ENCODE measurements around the gene WDR5B. TPM values are rescaled to one million over a fixed set of nuclear protein-coding genes. Genes with fewer than 3 reads are reported as not detected.

The WDR5B gene
- total and polyA plus RNA-seq, 2 donors from 2014 or later, result 3.8 to 8.8 TPM

- Histone ChIP-seq H3K27ac (ENCODE audit: low read depth in 2 of 2, low read length in 2 of 2) (no peak overlapping the region), H3K4me3 (ENCODE audit: low read length in 3 of 3) (no peak overlapping the region), H3K9ac (ENCODE audit: low read length in 3 of 3) (no peak overlapping the region), H3K9me3 (ENCODE audit: control insufficient read depth in 2 of 3, insufficient read depth in 1 of 3, low read length in 3 of 3) (no peaks in the 10 kb centered on the region), H3K36me3 (ENCODE audit: control insufficient read depth in 2 of 3, insufficient read depth in 3 of 3, low read length in 3 of 3) (peaks cover 3 to 53% (median 31%) of the 10 kb centered on the region in 3 donors), H3K27me3 (ENCODE audit: control insufficient read depth, insufficient read depth, low read length) (no peaks in the 10 kb centered on the region), H3K4me1 (ENCODE audit: control insufficient read depth in 2 of 3, insufficient read depth in 2 of 3, low read depth in 1 of 3, low read length in 3 of 3) (no peaks in the 10 kb centered on the region)
- DNase-seq (no peak), FAIRE-seq (no peak)
- intact Hi-C loops (cut with DNase I), result no loop called here
- TF ChIP-seq, protein P1, sequence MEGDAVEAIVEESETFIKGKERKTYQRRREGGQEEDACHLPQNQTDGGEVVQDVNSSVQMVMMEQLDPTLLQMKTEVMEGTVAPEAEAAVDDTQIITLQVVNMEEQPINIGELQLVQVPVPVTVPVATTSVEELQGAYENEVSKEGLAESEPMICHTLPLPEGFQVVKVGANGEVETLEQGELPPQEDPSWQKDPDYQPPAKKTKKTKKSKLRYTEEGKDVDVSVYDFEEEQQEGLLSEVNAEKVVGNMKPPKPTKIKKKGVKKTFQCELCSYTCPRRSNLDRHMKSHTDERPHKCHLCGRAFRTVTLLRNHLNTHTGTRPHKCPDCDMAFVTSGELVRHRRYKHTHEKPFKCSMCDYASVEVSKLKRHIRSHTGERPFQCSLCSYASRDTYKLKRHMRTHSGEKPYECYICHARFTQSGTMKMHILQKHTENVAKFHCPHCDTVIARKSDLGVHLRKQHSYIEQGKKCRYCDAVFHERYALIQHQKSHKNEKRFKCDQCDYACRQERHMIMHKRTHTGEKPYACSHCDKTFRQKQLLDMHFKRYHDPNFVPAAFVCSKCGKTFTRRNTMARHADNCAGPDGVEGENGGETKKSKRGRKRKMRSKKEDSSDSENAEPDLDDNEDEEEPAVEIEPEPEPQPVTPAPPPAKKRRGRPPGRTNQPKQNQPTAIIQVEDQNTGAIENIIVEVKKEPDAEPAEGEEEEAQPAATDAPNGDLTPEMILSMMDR (IDR thresholded peaks at IDR 0.05; ENCODE audit: borderline replicate concordance, extremely low read depth, insufficient read depth), result no peak
Measured at GRCh38 chr3:122403489-122403888, 12.4 kb downstream of the WDR5B start.

DNA sequence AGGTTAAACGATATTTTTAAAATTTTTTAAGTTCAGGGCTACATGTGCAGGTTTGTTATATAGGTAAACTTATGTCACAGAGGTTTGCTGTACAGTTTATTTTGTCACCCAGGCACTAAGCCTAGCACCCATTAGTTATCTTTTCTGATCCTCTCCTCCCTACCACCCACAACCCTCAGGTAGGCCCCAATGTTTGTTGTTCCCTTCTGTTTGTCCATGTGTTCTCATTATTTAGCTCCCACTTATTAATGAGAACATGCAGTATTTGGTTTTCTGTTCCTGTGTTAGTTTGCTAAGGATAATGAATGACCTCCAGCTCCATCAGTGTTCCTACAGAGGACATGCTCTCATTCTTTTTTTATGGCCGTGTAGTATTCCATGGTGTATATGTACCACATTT is 16.9 kb downstream of the WDR5B start:
- Histone ChIP-seq H3K27ac (ENCODE audit: low read depth in 2 of 2, low read length in 2 of 2) (no peak overlapping the region), H3K27me3 (ENCODE audit: control insufficient read depth, insufficient read depth, low read length) (no peaks in the 10 kb centered on the region), H3K9ac (ENCODE audit: low read length in 3 of 3) (no peak overlapping the region), H3K9me3 (ENCODE audit: control insufficient read depth in 2 of 3, insufficient read depth in 1 of 3, low read length in 3 of 3) (no peaks in the 10 kb centered on the region), H3K36me3 (ENCODE audit: control insufficient read depth in 2 of 3, insufficient read depth in 3 of 3, low read length in 3 of 3) (peaks cover 0 to 17% (median 8%) of the 10 kb centered on the region in 3 donors), H3K4me3 (ENCODE audit: low read length in 3 of 3) (no peak overlapping the region), H3K4me1 (ENCODE audit: control insufficient read depth in 2 of 3, insufficient read depth in 2 of 3, low read depth in 1 of 3, low read length in 3 of 3) (no peaks in the 10 kb centered on the region)
- intact Hi-C loops (cut with DNase I), result loop anchor here (10.0 kb wide), 1 partner anchor 286 kb away; the partner anchor contains the start of gene PARP14
- no peak for FAIRE-seq
- DNase-seq, result no peak
- TF ChIP-seq, protein P1 (IDR thresholded peaks at IDR 0.05; ENCODE audit: borderline replicate concordance, extremely low read depth, insufficient read depth), result no peak

GRCh38 chr3:122397201-122397600 is 18.7 kb downstream of the WDR5B start:
- TF ChIP-seq, protein P1 (IDR thresholded peaks at IDR 0.05; ENCODE audit: borderline replicate concordance, extremely low read depth, insufficient read depth), result no peak
- DNase-seq (no peak), FAIRE-seq (no peak)
- H3K27me3 ChIP-seq (ENCODE audit: control insufficient read depth, insufficient read depth, low read length), result no peaks in the 10 kb centered on the region
- intact Hi-C loops (cut with DNase I), result loop anchor here (10.0 kb wide), 1 partner anchor 288 kb away; the partner anchor contains the start of gene PARP14
- H3K36me3 ChIP-seq (ENCODE audit: control insufficient read depth in 2 of 3, insufficient read depth in 3 of 3, low read length in 3 of 3), result peaks cover 0 to 4% (median 2%) of the 10 kb centered on the region in 3 donors
- H3K9ac ChIP-seq (ENCODE audit: low read length in 3 of 3), result no peak overlapping the region
- no peaks in the 10 kb centered on the region for H3K9me3 ChIP-seq (ENCODE audit: control insufficient read depth in 2 of 3, insufficient read depth in 1 of 3, low read length in 3 of 3)
- no peak overlapping the region for H3K4me3 ChIP-seq (ENCODE audit: low read length in 3 of 3)
- no peaks in the 10 kb centered on the region for H3K4me1 ChIP-seq (ENCODE audit: control insufficient read depth in 2 of 3, insufficient read depth in 2 of 3, low read depth in 1 of 3, low read length in 3 of 3)
- no peak overlapping the region for H3K27ac ChIP-seq (ENCODE audit: low read depth in 2 of 2, low read length in 2 of 2)

- DNase-seq, result no peak
- Histone ChIP-seq H3K4me3 (ENCODE audit: low read length in 3 of 3) (no peak overlapping the region), H3K9ac (ENCODE audit: low read length in 3 of 3) (no peak overlapping the region), H3K27ac (ENCODE audit: low read depth in 2 of 2, low read length in 2 of 2) (no peak overlapping the region), H3K4me1 (ENCODE audit: control insufficient read depth in 2 of 3, insufficient read depth in 2 of 3, low read depth in 1 of 3, low read length in 3 of 3) (no peaks in the 10 kb centered on the region), H3K9me3 (ENCODE audit: control insufficient read depth in 2 of 3, insufficient read depth in 1 of 3, low read length in 3 of 3) (no peaks in the 10 kb centered on the region), H3K27me3 (ENCODE audit: control insufficient read depth, insufficient read depth, low read length) (no peaks in the 10 kb centered on the region), H3K36me3 (ENCODE audit: control insufficient read depth in 2 of 3, insufficient read depth in 3 of 3, low read length in 3 of 3) (peaks cover 0 to 4% (median 2%) of the 10 kb centered on the region in 3 donors)
- TF ChIP-seq, protein P1 (IDR thresholded peaks at IDR 0.05; ENCODE audit: borderline replicate concordance, extremely low read depth, insufficient read depth), result no peak
- intact Hi-C loops (cut with DNase I), result loop anchor here (10.0 kb wide), 1 partner anchor 288 kb away; the partner anchor contains the start of gene PARP14
- no peak for FAIRE-seq
Measured at GRCh38 chr3:122396511-122396910, 19.4 kb downstream of the WDR5B start.

Data from kidney (tissue), 14 donors.